ELR (cell line): Measurements from ENCODE around the gene PIEZO2.
A peak's percentile ranks its signal among the peaks of the same experiment; 100 is the strongest.
"Not testable (repeated sequence)": the region's sequence is repeated elsewhere in the genome, so short reads cannot be mapped to it uniquely, and the experiment has no call there.

Experiments used
- DNase-seq: peaks from one replicate; pipeline ENCODE4 v3.0.0-alpha.2; 2015; ENCODE audit warnings: low read depth

PIEZO2 gene

DNA sequence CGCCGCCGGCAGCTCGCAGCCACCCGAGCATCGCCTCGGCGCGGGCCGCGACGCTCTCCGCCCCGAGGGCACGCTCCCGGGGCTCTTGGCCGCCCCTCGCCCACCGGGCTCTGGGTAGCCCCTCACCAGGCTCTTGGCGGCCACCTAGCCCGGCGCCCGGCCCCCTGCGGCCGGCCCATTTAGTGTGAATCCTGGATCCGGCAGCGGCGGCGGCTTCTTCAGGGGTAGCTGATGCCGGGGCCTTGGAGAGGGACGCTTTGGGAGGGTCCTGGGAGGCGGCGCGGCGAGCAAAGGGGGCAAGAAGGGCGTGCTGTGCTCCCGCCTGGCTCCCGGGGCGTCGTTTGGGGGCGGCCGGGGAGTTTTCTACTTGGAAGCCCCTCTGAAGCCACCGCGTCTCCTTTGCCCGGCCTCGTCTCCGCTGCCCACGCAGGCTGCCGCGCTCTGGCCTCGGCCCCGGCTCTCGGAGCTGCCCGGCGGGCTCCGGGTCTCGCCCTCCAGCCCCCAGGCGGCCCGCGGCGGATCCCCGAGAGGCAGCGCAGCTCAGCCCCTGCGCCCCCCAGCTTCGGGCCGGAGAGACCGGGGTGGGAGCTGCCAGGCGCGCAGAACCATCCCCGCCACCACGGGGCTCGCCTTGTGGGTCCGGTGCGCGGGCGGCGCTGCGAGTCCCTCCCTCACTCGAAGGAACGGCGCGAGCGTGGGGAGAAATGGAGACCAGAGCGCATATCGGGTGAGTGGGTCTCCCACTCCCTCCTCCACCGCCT lies 509 bp downstream of the PIEZO2 start:
- DNase-seq: no peak

DNA sequence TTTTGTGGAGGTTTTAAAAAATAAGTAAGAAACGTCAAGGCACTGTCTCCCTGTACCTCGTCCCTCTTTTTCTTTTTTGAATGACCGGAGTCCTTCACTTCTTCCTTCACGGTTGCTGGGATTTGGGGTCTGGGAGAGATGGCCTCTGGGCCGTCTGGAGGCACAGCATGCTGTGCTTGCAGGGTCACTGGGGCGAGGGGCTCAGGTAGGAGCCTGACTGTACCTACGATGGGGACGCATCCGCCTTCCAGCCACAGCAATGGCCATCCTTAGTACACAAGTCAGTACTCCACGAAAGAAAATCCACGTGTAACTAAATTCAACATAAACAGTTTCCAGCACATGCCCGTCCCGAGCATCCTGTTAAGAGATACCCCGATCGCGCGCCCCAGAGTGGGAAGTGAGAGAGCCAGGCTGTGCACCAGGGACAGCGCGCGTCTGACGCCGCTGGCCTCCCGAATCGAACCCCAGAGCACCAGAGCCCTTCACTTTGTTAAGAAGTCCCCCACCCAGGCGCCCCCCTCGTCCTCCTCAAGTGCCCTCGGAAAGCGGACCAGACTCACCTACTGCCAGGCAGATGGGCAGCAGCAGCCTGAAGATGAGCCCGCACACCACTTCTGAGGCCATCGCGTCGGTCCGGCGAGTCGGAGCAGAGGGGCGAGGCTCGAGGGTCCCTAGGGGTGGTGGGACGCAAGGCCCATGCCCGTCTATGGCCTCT lies 1.2 kb downstream of the PIEZO2 start:
- DNase-seq: no peak

DNA sequence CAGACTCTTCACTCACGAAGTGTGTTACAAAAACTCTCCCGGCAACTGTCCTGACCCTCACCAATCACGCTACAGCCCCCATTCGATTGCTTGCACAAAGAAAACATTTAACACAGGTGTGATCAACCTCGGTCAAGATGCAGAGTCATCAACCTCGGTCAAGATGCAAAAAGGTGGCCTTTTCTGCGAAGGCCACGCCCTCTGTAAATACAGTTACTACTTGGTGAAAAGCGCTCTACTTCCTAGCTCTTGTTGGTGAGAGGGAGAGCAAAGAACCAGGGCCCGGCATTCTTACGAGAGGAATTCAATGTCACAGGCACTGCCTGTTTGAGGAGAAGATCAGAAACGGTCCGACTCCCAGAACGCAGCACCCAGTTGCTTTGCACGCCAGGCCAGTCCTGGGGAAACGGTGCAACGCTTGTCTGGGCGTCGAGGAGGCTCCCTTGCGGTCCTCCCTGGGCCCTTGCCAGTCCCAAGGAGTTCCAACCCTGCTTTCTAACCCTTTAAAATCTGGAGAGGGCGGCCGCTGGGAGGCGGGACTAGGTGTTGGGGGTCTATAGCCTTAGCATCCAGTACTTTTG lies 1.9 kb downstream of the PIEZO2 start:
- no peak for DNase-seq

DNA sequence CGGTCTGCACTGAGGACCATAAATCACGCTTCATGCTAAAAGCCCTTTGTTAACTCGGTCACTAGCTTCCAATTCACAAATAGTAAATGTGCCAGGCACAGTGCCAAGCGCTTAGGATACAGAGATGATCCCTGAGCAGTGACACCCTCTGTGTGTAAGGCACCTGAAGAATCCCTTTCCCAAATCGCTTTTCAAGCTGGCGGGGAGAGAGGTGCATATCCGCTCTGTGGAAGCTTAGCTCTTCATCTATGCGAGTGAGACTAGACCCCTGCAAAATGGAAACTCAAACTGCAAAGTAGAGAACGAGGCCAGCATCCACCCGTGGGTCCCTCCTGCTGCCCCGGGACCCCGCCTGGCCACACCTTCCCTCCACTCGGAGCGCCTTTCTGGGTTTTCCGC lies 2.4 kb downstream of the PIEZO2 start:
- DNase-seq: no peak

DNA sequence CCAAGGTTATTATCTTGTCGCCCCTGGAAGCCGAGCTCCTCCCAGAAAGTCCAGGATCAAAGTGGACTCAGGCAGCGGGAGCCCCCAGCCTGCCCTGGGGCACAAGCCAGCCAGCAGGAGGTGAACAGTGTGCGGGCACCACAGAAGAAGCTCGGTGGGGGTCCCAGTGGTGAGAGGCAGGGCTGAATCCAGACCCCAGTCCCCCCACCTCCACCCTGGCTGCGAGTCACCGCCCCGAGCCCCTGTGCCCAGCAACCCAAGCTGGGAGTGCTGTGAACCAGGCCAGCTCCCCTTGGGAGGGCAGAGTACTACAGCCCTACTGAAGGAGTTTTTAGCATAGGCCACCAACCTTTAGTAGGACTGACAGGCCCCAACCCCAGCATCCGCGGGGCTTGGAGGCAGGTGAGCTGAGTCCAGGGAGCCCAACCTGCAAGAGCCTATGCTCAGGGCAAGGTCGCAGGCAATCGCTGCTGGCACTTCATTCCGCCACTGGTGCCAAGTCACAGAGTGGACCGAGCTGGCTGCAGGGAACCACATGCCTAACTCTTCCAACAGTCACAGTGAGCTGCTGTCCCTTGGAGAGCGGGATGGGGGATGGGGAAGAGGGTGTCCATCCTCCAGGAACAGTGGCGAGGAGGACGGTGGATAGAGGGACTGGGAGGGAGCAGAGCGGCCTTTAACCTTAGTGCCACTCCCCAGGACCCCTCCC lies 3.0 kb downstream of the PIEZO2 start:
- DNase-seq: no peak

DNA sequence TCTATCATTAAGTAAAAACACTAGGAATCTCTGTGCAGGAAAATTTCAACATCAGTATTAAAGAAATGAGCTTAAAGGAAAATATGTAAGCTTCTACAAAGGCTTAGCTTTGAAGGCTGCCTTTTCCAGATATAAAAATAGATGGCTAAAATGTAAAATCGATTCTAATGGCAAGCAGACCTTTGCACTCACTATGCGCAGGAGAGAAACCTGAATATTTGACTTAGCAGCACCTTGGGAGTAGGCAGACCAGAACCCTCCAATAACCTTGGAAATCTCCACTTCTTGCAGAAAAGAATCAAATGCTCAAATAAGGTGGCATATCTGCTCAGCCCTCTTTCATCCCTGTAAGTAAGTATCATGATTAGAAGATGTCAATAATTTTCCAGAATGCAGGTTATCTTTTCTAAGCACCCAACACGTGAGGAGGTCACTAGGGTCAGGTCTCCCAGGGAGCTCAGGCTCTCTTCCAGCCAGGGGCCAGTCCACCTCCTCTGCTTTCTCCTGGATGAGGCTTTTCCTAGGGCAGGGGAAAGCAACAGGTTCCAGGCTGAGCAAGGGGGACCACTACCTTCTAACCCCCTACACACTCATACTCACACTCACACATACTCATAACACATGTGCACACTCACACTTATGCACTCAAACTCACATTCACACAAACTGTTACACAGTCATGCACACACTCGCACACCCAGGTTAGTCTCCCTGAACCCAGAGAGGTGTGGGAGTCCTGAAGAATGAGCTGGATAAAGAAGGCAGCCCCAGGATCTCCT lies 3.8 kb downstream of the PIEZO2 start:
- DNase-seq: no peak

DNA sequence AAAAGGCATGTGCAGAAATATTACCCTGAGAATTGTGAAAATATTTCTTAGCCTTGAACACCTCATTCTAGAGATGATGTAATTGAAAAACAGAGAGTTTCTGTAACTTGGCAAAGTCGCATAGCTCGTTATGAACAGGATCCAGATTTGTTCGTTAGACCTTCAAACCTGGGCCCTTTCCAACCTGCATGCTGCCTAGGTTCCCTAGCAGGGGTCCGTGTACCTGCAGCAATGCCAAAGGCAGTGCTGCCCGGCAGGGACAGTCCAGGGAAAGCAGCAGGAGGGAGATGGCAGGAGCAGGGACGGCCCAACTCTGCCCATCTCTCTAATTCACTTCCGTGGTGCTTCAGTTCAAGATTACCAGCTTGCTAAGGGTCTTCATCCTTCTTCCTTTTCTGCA lies 12.0 kb downstream of the PIEZO2 start:
- no peak for DNase-seq

DNA sequence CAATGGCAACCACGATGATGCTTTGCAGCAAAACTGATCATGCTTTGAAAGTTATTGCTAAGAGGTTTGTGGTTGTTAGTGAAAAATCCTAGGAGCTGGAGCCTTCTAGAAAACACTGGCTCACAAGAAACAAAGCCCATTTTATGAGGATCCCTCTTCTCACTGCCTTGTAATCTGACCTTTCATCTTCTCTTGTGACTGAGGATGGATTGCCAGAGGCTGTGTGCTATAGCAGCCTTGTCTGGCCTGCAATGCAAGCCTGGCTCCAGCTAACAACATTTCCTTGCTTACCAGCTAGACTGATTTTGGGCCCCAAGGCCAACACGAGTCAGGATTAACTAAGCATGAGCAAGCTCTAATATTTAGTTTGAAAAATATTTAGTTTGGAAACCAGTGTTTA lies 13.1 kb downstream of the PIEZO2 start:
- no peak for DNase-seq

DNA sequence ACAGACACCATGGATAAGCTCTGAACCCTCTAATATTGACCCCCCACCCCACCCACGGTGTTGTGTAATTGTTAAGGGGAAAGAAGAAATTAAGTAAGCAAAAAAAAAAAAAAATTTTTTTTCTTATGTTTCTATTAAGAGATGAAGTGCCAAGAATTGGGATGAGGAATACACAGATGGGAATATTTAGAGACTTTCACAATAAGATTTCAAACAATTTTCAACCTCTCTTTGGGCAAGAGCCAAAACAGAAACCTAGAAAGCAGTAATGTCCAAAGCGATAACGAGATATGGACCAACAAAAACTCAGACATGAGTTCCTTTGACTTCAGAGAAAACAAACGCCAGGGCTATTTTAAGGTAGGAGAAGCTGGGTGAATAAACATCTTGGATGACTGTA lies 14.4 kb downstream of the PIEZO2 start:
- DNase-seq: no peak

DNA sequence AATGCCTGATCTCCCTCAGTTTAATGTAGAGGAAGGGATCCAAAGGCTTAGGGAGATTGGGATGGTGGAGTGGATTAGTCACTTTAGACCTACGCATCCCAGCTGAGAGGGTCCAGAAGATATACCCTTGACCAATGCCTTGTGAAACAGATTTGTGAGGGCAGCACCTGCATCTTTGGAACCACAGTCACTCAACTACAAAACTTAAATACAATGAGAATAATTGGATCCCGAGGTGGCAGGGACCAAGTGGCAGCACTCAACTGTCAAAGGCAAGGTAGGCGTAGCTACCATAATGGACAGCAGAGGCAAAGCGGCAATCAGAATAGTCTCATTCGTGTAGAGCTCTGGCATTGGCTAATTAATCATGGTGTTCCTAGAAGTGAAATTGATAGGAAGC lies 20.3 kb downstream of the PIEZO2 start:
- not testable (repeated sequence) for DNase-seq

DNA sequence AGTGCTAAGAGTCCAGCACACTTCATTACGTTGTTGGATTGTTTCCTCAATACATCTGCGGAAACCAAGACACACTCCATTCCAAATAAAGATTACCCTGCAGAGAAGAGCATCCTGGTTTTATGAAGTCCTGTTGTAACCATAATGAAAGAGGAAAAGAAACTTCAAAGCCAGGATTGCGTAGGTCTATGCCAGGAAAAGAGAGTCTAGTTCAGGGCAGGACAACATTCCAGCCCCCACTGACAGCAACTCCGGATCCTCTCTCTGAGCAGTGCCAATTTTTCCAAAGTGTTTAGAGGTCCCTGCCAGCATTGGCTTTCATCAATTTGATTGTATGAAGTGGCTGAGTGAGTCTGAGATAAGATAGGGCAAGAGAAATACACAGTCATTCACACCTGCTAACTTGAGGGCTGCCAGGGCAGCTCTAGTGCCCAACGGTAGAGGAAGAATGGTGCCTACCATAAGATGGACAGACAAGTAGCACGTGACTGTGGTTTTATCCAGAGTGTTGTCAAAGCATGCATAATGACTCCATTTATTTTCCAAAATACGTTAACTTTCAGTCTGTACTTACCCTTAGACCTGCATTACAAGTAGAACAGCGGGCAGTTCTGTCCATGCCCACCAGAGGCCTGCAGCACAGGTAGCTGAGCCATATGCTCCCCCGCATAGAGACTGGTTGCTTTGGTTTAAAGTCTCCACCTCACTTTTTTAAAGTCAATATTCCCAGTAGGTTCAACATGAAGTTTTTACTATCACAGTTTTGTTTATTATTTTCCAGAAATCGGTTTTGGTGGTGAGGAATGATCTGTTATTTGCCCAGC lies 23.7 kb downstream of the PIEZO2 start:
- DNase-seq: no peak

DNA sequence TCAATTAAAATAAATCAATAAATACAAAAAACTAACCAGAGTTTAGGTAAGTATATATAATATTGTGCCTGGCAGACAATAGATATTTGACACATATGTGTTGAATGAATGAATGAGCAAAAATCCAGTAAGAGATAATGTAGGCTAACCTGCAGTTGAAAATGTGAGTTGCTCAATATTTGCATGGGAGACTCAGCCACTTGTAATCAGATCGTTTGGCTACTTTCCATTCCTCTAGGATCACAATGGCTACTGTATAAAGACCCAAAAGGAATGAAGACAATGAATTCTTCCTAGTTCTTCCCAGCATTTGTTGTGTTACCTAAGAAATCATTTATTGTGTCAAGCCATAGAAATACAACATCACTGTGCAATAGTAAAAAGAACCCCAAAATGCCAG lies 25.3 kb downstream of the PIEZO2 start:
- DNase-seq: no peak

DNA sequence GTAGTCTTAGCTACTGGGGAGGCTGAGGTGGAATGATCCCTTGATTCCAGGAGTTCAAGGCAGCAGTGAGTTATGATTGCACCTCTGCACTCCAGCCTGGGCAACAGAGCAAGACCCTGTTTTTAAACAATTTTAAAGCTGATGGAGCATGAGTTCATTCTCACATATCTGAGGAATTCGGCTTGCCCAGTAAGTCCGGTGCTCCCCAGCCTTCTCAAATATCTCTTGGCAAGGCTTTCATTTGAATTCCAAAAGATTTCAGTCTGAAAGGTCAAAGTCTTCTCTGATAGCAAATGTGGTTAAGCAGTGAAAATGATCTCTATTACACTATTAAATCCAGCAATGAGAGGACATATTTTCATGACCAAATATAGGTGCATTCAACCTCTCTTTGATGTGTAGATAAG lies 27.9 kb downstream of the PIEZO2 start:
- DNase-seq: no peak

DNA sequence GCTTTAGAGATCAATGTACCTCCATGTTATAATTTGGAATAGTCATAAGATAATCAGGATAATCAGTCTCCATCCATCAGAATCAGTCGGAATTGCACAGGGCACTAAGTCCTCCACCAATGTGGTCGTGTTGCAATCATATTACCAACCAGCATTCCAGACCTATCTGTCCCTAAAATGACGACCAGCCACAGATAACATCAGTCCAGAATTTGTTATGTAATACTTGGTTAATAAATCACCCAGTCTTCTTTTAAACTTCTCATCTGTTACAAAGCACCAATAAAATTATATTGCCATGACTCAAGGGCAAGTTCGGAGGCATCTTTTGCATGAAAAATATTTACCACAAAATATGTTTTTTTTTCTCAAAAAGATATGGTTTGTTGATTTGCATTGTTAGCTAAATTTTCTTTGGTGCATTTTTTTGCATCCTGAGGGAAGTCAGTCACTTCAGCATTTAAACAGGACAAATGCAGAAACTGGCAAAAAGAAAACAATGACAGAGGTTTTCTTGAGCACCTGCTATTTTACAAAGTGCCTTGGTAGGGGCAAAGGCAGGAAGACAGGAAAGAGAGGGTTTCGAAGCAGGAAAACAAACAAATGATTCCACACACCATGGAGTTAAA lies 29.3 kb downstream of the PIEZO2 start:
- DNase-seq: peak; percentile 45

DNA sequence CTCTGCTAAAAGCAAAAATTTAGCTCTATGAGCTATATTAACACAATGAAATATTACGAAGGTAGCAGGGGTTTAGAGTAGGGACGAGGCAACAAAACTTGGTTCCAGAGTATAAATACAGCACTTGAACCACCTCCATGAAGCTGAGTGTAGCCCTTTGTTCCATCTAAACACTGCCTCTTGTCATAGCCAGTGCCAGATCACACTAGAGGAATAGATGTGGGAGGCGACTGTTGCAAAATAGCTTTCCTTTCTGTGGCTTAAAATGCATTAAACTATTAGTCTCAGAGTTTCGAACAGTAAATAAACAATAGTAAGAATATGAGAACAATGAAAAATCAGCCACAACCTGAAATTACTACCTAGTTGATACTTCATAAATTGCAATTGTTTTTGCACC lies 29.8 kb downstream of the PIEZO2 start:
- no peak for DNase-seq

DNA sequence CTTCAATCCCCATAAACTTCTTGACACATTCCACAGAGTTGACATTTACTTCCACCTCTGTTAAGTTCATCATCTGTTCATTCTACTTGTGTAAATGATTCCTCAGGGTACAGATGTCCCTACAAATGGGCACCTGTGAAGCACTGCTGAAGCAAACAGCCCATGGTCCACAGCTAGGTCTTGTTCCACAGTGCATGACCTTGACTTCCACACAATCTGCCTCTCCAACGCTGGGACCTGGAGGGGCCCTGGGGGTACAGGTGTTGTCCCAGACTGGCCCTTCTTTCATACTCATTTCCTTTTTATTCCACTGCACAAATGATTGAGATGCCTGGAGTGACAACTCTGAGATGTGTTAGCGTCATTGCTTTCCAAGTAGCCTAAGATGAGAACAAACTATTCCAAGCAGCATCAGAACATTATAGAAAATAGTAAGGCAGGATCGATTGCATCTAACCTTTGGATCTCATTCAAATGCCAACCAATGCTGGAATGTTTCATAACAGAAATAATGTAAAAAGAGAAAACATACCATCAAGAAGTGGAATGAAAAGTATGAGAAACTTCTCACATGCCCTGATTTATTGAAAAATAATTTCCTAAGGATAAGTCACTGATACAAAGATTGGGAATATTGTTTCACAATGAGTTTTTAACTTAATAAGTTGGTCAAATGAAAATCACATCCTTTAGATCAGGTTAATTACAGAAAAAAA lies 31.2 kb downstream of the PIEZO2 start:
- DNase-seq: no peak

DNA sequence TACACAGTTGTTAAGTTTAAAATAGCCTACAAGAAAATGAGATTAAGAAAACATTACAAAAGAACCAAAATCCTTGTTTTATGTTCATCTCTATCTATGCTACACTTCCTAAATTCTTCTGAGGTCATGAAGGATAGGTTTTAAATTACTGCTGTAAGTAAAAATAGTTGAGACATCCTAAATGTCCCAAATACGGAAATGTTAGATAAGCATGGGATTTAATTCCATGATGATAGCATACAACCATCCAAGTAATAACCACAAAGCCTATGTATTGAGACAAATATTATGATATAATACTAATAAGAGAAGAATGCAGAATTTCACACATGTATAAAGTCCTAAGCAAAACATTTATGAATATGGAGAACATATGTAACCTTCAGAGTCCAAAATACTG lies 34.1 kb downstream of the PIEZO2 start:
- DNase-seq: no peak

DNA sequence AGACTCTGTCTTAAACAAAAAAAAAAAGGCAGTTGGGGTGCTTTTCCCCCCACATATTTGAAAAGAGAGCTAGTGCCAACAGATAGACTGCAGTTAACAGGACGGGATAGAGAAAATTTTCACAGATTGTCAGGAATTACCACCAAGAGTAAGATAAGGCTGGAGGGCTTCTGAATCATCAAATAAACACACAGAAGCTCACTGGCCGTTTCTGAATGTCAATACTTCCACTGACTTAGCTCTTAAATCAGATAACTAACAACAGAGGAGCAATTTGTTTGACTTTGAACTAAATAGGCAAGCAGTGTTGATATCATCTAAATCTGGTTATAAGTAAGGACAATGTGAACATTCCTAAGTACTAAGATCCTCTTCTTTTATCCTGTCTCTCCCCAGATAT lies 34.7 kb downstream of the PIEZO2 start:
- peak; percentile 33 for DNase-seq

DNA sequence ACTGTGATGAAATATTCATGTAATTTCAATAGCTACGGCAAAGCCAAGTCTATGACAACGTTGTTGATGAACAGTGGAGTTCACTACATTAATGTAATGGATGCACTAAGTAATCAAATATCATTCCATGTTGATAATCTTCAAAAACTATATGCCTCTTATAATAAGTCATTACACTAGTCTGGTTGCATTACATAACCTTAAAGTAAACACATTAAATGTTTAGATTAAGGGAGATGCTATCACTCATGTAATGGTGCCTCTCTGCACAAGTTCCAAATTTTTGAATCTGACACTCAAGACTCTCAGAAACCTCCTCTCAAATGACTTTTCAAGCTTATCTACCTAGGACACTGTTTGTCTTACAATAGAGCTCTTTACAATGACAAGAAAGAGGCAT lies 35.4 kb downstream of the PIEZO2 start:
- no peak for DNase-seq

DNA sequence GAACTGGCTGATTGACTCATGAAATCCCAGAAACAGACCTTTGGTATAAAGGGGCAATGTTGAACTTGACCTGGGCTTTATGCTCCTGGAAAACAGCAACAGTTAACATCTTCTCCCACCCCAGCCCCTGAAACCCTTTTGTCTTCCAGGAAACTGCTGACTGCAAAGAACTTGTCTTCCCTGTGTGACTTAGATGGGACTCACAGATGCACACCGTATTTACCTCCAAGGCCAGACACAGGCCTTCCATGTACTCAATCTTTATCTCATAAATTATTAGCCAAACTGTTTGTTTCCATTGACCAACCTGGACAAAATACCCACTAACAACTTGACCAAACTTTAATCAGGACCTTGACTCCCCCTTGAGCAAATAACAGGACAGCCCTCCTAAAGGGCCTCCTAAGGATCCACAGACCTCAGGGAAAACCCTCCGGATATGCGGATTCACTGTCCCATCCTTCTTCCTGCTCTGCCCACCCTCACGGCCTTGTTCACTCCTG lies 36.3 kb downstream of the PIEZO2 start:
- DNase-seq: no peak
